Fibroblast of the conjunctiva (primary cell): ENCODE data around the gene ZNF732.
A peak's percentile ranks its signal among the peaks of the same experiment; 100 is the strongest.
"Not testable (repeated sequence)": the region's sequence is repeated elsewhere in the genome, so short reads cannot be mapped to it uniquely, and the experiment has no call there.

Source experiments
- DNase-seq: peaks from one replicate; pipeline ENCODE4 v3.0.0-alpha.2; 2010; ENCODE audit warnings: low read depth

Gene ZNF732

GRCh38 chr4:304969-305680 is at the start of gene ZNF732:
TSS of gene ZNF732 (minus strand) at chr4:305474. CDS start at chr4:305310, 164 bp downstream.
- DNase-seq, result peak; percentile 65

DNA sequence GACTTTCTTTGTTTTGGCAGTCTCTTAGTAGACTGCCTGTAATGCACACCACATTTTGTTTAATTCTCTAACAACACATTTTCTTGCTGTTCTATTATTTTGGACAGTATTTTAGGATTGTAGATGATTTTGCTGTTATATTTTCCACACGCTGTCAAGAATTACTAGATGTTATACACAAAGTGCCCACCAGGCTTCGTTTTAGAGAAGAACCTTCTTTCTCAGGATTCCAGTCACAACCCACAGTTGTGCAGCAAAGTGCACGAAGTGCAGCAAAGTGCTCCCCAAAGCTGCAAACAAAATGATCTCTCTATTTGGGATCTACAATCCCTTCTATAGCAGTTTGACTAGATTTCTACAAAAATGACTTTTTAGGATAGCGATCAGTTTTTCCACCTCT is 34.7 kb upstream of the ZNF732 start:
- no peak for DNase-seq

GRCh38 chr4:338759-339097 is 33.5 kb upstream of the ZNF732 start:
- DNase-seq, result no peak

- no peak for DNase-seq
Measured at GRCh38 chr4:337932-338758, 32.9 kb upstream of the ZNF732 start.

DNA sequence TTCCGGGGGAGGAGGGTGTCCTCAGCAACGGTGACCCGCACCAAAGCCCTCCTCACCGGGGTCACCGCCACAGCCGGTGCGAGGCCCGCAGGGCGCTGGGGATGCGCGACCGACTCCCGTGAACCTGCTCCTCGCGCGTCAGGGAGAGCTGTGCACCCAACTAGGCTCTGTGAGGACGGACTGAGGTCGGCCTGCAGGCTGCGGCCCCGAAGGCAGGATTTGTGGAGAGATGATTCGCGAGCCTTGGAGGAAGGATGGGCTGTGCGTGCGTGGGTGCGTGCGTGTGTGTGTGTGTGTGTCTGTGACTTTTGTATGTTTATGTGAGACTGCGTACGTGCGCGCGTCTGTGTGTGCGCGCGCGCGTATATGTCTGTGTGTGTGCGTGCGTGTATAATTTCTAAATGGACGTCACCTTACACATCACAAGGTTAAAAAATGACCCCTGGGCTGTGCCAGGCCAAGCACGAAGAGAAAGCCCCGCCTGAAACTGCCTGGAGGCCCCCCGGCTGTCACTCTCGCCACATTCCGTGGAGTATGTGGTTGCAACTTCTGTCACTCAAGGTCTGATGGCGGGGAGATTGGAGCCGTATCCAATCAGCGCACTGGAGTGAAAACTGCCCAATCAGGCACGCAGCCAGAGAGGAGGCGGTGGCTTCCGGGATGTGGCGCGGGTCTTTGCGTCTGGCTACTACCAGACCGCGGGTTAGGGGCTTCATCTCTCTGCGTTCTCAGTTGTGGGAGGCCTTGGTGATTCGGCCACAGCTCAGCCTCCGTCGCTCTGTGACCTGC is 32.1 kb upstream of the ZNF732 start, which contains the start of gene ZNF141:
Gene ZNF141, plus strand, starts transcription at position 672 of the 789 bp plus-strand sequence. CDS start 170 bp downstream, outside the sequence.
- peak; percentile 96 for DNase-seq

DNA sequence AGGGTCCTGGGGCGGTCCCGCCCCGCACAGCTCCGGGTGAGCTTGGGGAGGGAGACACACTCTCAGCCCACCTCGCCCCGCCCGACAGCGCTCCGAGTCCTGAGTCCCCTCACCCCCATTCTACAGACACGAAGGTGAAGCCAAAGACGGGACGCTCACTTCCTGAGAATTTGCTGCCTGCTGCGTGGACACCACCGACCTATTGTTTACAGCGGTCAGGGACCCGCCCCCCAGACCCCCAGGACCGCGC is 31.5 kb upstream of the ZNF732 start:
- no peak for DNase-seq

- no peak for DNase-seq
Measured at GRCh38 chr4:336099-336892, 31.0 kb upstream of the ZNF732 start.

DNA sequence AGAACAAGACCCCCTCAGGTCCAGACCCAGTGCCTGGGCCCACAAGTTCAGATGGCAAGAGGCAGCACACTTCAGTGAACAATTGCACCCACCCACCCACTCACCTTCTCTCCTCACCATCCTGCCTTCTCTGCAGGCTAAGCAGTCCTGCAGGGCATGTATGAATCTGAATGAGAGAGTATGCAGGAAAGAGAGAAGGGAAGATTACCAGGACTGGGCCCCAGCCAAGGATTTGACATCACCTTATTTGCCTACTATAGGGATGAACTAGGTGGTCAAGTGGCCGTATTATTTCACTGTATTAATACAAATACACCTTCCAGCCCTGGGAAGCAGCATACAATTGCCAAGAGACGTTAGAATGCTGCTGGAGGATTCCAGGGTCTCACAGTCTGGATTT is 30.2 kb upstream of the ZNF732 start:
- DNase-seq, result no peak

DNA sequence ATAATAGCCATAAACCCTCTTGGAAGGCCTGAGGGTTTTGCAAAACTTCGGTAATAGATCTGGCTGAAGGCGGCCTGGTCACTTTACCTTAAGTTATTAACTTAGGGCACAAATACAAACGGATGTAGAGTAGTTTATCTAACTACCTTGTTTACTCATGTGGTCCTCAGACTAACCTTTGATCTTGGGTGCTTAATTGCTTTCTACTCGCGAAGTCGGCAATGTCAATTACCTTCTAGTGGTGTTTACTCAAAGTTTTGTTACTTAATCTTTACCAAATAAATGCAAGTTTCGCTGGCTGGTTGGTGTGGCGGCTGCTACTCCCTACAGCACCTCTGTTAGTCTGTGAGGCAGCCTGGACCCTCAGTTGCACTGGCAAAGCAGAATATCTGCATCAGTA is 23.5 kb upstream of the ZNF732 start:
- no peak for DNase-seq

- DNase-seq, result no peak
Measured at GRCh38 chr4:314296-314903, 9.1 kb upstream of the ZNF732 start.

- DNase-seq, result no peak
Measured at GRCh38 chr4:309807-310206, 4.5 kb upstream of the ZNF732 start.

- no peak for DNase-seq
Measured at GRCh38 chr4:306551-306961, 1.3 kb upstream of the ZNF732 start.

DNA sequence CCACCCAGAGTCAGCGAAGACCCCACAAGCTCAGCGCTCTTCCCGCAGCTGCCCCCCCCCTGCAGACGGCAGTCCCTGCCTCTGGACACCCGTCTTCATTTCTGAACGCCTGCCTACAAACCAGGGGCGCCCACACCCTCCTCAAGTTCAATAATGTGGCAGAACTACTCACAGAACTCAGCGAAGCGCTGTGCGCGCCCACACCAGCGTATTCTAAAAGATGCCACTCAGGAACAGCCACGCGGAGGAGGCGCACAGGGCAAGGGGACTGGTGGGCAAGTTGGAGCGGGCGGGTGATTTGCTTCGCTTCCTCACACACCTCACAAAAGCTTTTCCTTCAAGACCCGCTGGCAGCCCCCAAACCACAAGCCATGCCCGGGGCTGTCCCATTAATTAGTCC is 758 bp downstream of the ZNF732 start:
- DNase-seq, result not testable (repeated sequence)

- no peak for DNase-seq
Measured at GRCh38 chr4:302381-302780, 2.9 kb downstream of the ZNF732 start.

DNA sequence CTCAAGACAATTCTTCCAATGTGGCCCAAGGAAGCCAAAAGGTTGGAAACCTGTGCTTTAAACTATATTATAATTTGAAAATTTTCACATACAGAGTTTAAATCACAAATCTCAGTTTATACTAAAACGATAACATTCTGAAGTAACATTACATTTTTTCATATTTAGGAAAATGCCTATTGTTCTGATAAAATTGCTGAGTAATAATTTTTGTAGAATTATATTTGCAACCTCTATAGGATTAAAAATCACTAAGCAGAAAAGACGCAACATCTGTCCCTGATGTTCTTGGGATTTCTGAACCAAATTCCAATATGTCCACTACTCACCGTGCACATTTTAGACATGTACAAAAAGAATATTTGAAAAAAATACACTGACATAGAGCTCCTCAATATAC is 10.5 kb downstream of the ZNF732 start:
- no peak for DNase-seq

DNA sequence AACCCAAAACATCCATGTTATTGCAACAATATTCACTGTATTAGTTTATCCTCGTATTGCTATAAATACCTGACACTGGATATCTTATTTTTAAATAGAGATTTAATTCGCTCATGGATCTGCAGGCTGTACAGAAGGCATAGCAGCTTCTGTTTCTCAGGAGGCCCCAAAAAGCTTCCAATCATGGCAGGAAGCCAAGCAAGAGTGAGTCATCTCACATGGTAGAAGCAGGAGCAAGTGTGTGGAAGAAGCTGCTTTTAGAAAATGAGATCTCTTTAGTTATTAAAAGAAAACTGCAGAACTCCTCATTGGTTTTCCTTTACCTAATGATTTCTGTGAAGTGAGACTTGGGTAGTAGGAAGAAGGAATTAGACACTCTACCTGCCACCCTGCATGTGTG is 16.4 kb downstream of the ZNF732 start:
- no peak for DNase-seq

DNA sequence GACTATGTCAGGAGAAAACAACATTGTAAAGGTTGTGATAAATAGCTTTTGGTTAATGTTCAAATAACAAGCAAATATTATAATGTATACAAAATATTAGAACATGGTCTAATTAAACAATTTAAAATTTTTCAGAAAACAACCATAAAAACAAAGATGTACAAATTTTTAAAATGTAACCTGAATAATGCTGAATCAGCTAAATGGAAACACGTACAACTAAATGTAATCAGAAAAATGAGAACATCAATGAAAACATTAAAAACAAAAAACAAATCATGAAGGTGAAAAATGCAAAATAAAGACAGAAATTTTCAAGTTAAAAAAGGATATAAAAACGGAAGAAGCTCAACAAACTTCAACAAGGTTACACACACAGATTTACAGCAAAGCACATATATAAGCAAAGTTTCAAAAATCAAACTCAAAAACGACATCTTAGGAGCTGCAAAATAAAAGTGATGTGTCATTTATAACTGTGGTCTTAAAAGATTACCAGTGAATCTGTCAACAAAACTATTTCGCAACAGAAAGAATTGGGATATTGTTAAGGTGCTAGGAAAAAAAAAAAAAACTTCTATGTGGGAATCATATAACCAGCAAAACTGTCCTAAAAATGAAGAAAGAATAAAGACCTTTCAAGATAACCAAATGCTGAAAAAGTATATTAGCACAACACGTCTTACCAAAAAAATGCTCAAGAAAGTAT is 31.8 kb downstream of the ZNF732 start:
- no peak for DNase-seq

GRCh38 chr4:271492-272103 is 33.7 kb downstream of the ZNF732 start:
- DNase-seq, result no peak

GRCh38 chr4:259240-259639 is 46.0 kb downstream of the ZNF732 start:
- not testable (repeated sequence) for DNase-seq

GRCh38 chr4:256492-256891 is 48.8 kb downstream of the ZNF732 start:
- no peak for DNase-seq
